ENCODE measurements around the gene TRMT61A.

The TRMT61A gene

DNA sequence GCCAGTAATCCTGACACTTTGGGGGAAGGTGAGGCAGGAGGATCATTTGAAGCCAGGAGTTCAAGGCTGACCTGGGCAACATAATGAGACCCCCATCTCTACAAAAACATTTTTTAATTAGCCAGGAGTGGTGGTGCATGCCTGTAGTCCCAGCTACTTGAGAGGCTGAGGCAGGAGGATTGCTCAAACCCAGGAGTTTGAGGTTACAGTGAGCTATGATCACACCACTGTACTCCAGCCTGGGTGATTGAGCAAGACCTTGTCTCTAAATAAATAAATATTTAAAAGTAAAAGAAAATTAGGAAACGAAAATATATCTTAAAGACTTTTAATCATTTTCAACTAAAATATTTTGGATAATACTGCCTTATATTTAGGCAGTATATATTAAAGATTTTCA is 32.2 kb upstream of the TRMT61A start:
- Histone ChIP-seq H3K4me3 (ENCODE audit: insufficient read depth, low read depth, low read length) (no peak overlapping the region), H3K27ac (ENCODE audit: insufficient read depth, low read depth, low read length, poor library complexity, severe bottlenecking) (no peak overlapping the region), H3K36me3 (ENCODE audit: control insufficient read depth, insufficient read depth, low read length) (peaks cover 23% of the 10 kb centered on the region), H3K9me3 (ENCODE audit: control insufficient read depth, low read length) (no peaks in the 10 kb centered on the region), H3K27me3 (ENCODE audit: control insufficient read depth, insufficient read depth, low read length, poor library complexity, severe bottlenecking) (no peaks in the 10 kb centered on the region), H3K4me1 (ENCODE audit: control insufficient read depth, insufficient read depth, low read length) (no peaks in the 10 kb centered on the region)
- WGBS, 2 experiments, result no CpG with 5 or more reads among the region's 1 CpG

DNA sequence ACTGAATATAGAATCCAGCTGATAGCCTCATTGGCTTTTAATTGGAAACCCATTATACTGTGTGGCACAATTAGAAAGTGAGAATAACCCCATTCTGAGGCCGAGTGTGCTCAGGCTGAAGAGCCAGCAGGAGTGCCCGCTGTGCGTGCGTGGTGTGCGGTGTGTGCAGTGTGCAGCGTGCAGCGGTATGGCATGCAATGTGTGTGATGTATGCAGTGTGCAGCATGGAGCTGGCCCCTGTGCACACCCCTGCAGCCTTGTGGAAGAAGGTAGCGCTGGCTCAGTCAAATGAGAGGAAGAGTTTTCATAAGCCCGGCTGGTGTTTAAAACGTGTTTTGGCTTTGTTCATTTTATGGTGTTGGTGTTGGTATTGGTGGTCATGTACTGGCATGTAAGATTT is 29.3 kb upstream of the TRMT61A start:
- Histone ChIP-seq H3K27me3 (ENCODE audit: control insufficient read depth, insufficient read depth, low read length, poor library complexity, severe bottlenecking) (no peaks in the 10 kb centered on the region), H3K4me1 (ENCODE audit: control insufficient read depth, insufficient read depth, low read length) (no peaks in the 10 kb centered on the region), H3K4me3 (ENCODE audit: insufficient read depth, low read depth, low read length) (no peak overlapping the region), H3K27ac (ENCODE audit: insufficient read depth, low read depth, low read length, poor library complexity, severe bottlenecking) (no peak overlapping the region), H3K36me3 (ENCODE audit: control insufficient read depth, insufficient read depth, low read length) (peaks cover 42% of the 10 kb centered on the region), H3K9me3 (ENCODE audit: control insufficient read depth, low read length) (no peaks in the 10 kb centered on the region)
- WGBS, 2 experiments, result 80 to 84% methylated on average over 10 of the region's 10 CpGs

DNA sequence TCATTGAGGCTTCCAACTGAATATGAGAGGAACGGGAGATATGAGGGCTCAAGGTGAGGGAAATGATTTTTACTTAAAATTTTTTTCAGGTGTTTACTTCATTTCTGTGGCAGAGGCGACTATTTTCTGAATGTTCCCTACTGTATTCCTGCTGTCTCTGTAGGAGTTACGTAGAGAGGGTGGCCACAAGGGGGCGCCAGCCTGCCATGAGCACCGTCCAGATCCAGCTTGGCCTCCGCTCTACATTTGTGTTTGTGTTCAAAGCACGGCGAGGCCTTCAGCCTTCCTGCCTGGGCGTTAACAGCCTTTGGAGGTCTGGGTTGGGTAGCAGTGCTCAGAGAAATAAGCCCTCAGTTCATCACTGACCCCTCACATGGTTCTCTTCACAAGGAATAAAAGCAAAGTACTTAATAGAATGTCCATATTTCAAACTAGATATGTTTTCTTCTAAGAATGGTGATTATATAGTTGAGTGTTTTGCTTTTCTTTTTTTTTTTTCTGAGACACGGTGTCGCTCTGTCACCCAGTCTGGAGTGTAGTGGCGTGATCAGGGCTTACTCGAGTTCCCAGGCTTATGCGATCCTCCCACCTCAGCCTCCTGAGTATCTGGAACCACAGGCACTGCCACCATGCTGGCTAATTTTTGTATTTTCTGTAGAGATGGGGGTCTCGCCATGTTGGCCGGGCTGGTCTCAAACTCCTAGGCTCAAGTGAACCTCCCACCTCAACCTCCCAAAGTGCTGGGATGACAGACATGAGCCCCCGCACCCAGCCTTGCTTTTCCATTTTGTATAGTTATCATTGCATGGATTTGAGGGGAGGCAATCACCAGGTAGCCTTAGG is 28.6 kb upstream of the TRMT61A start:
- H3K9me3 ChIP-seq (ENCODE audit: control insufficient read depth, low read length), result no peaks in the 10 kb centered on the region
- H3K27ac ChIP-seq (ENCODE audit: insufficient read depth, low read depth, low read length, poor library complexity, severe bottlenecking), result no peak overlapping the region
- peaks cover 39% of the 10 kb centered on the region for H3K36me3 ChIP-seq (ENCODE audit: control insufficient read depth, insufficient read depth, low read length)
- no peaks in the 10 kb centered on the region for H3K4me1 ChIP-seq (ENCODE audit: control insufficient read depth, insufficient read depth, low read length)
- WGBS, 2 experiments, result 51 to 56% methylated on average over 17 of the region's 17 CpGs
- no peak overlapping the region for H3K4me3 ChIP-seq (ENCODE audit: insufficient read depth, low read depth, low read length)
- no peaks in the 10 kb centered on the region for H3K27me3 ChIP-seq (ENCODE audit: control insufficient read depth, insufficient read depth, low read length, poor library complexity, severe bottlenecking)

DNA sequence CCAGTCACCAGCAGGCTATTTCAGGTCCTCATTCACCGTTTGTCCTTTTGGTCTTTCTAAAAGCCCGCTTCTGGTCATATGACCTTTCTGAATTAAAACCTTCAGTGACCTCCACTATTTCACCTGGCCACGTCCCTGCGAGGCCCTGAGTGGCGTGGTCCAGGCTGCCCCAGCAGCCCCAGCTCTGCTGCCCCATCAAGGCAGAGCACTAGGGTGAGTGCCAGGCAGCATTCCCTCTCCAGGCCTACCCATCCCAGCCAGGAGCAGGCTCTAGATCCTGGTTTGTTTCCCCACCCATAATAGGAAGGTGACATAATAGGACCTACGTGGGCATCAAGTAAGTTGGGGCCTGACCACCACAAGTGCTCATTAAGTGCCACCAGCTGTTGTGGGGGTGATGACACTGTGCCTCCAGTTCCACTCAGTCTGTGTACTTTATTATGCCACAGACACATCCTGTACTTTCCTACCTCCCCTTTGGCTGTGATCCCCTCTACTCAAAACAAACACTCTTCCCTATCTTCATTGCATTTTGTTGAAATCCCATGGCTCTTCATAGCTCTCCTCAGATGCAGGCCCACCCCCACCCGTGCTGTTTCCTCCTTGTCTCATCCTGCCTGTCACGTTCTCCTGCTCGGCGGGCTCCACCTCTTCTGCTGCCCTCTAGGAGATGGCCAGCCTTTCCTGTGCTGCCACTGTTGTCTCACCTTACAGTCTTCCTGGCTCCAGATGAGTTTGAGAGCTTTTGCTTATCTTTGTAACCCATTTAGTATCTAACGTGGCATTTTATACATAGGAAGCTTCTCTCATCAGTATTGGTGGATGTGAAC is 27.7 kb upstream of the TRMT61A start:
- H3K27ac ChIP-seq (ENCODE audit: insufficient read depth, low read depth, low read length, poor library complexity, severe bottlenecking), result no peak overlapping the region
- H3K27me3 ChIP-seq (ENCODE audit: control insufficient read depth, insufficient read depth, low read length, poor library complexity, severe bottlenecking), result no peaks in the 10 kb centered on the region
- no peaks in the 10 kb centered on the region for H3K4me1 ChIP-seq (ENCODE audit: control insufficient read depth, insufficient read depth, low read length)
- no peak overlapping the region for H3K4me3 ChIP-seq (ENCODE audit: insufficient read depth, low read depth, low read length)
- H3K9me3 ChIP-seq (ENCODE audit: control insufficient read depth, low read length), result no peaks in the 10 kb centered on the region
- H3K36me3 ChIP-seq (ENCODE audit: control insufficient read depth, insufficient read depth, low read length), result peaks cover 37% of the 10 kb centered on the region
- 92 to 93% methylated on average over 11 of the region's 11 CpGs for WGBS, 2 experiments

DNA sequence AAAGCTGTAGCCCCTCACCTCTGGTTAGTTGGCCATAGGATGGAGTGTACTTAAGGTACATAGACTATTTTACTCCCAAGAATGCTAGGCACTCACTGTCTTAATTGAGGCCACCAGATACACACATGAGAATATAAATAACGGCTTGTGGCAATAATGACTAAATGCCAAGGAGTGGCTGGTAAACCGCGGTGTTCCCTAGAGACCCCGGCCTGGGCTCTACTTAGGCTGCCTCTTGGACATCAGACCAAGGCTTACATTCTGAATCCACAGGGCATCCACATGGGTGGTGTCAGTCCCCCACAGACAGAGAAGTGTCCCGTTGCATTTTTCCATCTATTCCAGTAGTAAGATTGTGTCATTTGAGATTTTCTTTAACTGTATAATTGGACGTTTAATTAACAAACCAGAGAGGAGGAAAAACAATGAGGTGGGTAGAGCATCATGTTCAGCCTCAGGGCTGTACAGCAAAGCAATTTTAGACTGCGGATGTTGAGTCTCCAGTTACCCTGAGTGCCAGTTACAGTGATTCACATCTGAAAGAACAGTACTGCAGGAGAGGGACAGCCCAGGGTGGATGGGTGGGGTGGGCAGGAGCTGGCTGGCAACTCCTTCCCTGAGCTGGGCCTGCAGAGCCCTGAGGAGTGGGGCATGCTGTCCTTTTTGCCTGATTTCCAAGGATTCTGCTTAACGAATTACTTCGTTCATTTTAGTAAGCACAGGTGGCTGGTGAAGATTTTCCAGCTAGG is 26.9 kb upstream of the TRMT61A start:
- no peaks in the 10 kb centered on the region for H3K27me3 ChIP-seq (ENCODE audit: control insufficient read depth, insufficient read depth, low read length, poor library complexity, severe bottlenecking)
- H3K36me3 ChIP-seq (ENCODE audit: control insufficient read depth, insufficient read depth, low read length), result peaks cover 37% of the 10 kb centered on the region
- 96 to 98% methylated on average over 9 of the region's 9 CpGs for WGBS, 2 experiments
- H3K4me1 ChIP-seq (ENCODE audit: control insufficient read depth, insufficient read depth, low read length), result no peaks in the 10 kb centered on the region
- H3K27ac ChIP-seq (ENCODE audit: insufficient read depth, low read depth, low read length, poor library complexity, severe bottlenecking), result no peak overlapping the region
- H3K9me3 ChIP-seq (ENCODE audit: control insufficient read depth, low read length), result no peaks in the 10 kb centered on the region
- H3K4me3 ChIP-seq (ENCODE audit: insufficient read depth, low read depth, low read length), result no peak overlapping the region

DNA sequence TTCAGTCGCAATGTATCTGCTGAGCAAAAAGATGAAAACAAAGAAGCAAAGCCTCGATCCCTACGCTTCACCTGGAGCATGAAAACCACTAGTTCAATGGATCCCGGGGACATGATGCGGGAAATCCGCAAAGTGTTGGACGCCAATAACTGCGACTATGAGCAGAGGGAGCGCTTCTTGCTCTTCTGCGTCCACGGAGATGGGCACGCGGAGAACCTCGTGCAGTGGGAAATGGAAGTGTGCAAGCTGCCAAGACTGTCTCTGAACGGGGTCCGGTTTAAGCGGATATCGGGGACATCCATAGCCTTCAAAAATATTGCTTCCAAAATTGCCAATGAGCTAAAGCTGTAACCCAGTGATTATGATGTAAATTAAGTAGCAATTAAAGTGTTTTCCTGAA is 26.1 kb upstream of the TRMT61A start:
- peaks cover 37% of the 10 kb centered on the region for H3K36me3 ChIP-seq (ENCODE audit: control insufficient read depth, insufficient read depth, low read length)
- no peaks in the 10 kb centered on the region for H3K4me1 ChIP-seq (ENCODE audit: control insufficient read depth, insufficient read depth, low read length)
- 96 to 97% methylated on average over 18 of the region's 18 CpGs for WGBS, 2 experiments
- H3K27me3 ChIP-seq (ENCODE audit: control insufficient read depth, insufficient read depth, low read length, poor library complexity, severe bottlenecking), result no peaks in the 10 kb centered on the region
- H3K4me3 ChIP-seq (ENCODE audit: insufficient read depth, low read depth, low read length), result no peak overlapping the region
- no peak overlapping the region for H3K27ac ChIP-seq (ENCODE audit: insufficient read depth, low read depth, low read length, poor library complexity, severe bottlenecking)
- no peaks in the 10 kb centered on the region for H3K9me3 ChIP-seq (ENCODE audit: control insufficient read depth, low read length)

DNA sequence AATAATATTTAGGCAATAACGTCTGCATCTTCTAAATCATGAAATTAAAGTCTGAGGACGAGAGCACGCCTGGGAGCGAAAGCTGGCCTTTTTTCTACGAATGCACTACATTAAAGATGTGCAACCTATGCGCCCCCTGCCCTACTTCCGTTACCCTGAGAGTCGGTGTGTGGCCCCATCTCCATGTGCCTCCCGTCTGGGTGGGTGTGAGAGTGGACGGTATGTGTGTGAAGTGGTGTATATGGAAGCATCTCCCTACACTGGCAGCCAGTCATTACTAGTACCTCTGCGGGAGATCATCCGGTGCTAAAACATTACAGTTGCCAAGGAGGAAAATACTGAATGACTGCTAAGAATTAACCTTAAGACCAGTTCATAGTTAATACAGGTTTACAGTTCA is 25.7 kb upstream of the TRMT61A start:
- Histone ChIP-seq H3K9me3 (ENCODE audit: control insufficient read depth, low read length) (no peaks in the 10 kb centered on the region), H3K4me1 (ENCODE audit: control insufficient read depth, insufficient read depth, low read length) (no peaks in the 10 kb centered on the region), H3K27ac (ENCODE audit: insufficient read depth, low read depth, low read length, poor library complexity, severe bottlenecking) (no peak overlapping the region), H3K4me3 (ENCODE audit: insufficient read depth, low read depth, low read length) (no peak overlapping the region), H3K27me3 (ENCODE audit: control insufficient read depth, insufficient read depth, low read length, poor library complexity, severe bottlenecking) (no peaks in the 10 kb centered on the region), H3K36me3 (ENCODE audit: control insufficient read depth, insufficient read depth, low read length) (peaks cover 37% of the 10 kb centered on the region)
- 97 to 98% methylated on average over 12 of the region's 12 CpGs for WGBS, 2 experiments

DNA sequence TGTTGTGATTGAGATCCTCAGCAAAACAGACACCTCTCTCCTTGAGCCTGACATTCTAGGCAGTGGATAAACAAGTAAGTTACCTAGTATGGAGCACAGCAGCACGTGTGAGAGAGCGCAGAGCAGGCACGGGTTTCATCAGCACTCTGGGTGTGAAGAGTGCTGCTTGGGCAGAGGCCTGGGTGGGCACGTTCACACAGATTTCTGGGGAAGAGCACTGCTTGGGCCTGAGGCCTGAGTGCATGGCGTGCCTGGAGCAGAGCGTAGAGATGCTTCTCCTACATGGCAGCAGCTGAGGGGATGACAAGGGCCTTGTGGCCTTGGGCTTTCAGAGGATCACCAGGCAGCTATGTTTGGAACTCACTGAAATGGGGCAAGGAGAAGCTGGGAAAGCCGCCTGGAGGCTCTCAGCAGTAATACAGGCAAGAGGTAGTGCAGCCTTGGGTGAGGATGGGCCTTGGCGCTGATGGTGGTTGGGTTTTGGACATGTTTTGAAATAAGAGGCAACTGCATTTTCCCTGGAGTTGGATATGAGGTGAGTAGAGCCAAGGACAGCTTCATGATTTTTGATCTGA is 23.9 kb upstream of the TRMT61A start:
- H3K27ac ChIP-seq (ENCODE audit: insufficient read depth, low read depth, low read length, poor library complexity, severe bottlenecking), result no peak overlapping the region
- H3K27me3 ChIP-seq (ENCODE audit: control insufficient read depth, insufficient read depth, low read length, poor library complexity, severe bottlenecking), result no peaks in the 10 kb centered on the region
- WGBS, 2 experiments, result 84 to 86% methylated on average over 8 of the region's 8 CpGs
- H3K4me1 ChIP-seq (ENCODE audit: control insufficient read depth, insufficient read depth, low read length), result no peaks in the 10 kb centered on the region
- H3K36me3 ChIP-seq (ENCODE audit: control insufficient read depth, insufficient read depth, low read length), result peaks cover 37% of the 10 kb centered on the region
- no peaks in the 10 kb centered on the region for H3K9me3 ChIP-seq (ENCODE audit: control insufficient read depth, low read length)
- H3K4me3 ChIP-seq (ENCODE audit: insufficient read depth, low read depth, low read length), result no peak overlapping the region

DNA sequence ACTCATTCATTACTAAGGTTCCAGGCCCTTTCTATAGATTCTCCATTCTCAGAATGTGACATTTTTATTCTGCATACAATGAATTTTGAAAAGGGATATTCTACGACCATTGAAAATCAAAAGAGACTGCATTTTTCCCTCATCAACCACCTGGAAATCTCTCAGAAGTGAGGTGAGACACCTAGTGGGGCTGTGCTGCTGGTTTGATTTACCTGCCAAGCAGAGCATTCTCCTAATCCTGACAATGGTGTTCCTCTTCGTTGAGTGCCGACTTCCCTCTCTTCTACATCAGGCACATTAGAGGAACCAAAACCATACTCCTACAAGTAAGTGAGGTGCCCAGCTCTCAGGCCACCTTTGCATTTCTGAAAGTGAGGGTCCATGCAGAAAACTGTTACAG is 21.2 kb upstream of the TRMT61A start:
- H3K36me3 ChIP-seq (ENCODE audit: control insufficient read depth, insufficient read depth, low read length), result peaks cover 13% of the 10 kb centered on the region
- H3K4me3 ChIP-seq (ENCODE audit: insufficient read depth, low read depth, low read length), result no peak overlapping the region
- H3K9me3 ChIP-seq (ENCODE audit: control insufficient read depth, low read length), result no peaks in the 10 kb centered on the region
- no peak overlapping the region for H3K27ac ChIP-seq (ENCODE audit: insufficient read depth, low read depth, low read length, poor library complexity, severe bottlenecking)
- WGBS, 2 experiments, result 84 to 98% methylated on average over 3 of the region's 3 CpGs
- no peaks in the 10 kb centered on the region for H3K27me3 ChIP-seq (ENCODE audit: control insufficient read depth, insufficient read depth, low read length, poor library complexity, severe bottlenecking)
- H3K4me1 ChIP-seq (ENCODE audit: control insufficient read depth, insufficient read depth, low read length), result no peaks in the 10 kb centered on the region

Data from ectodermal cell (in vitro differentiated cells).